Activated CD8-positive, alpha-beta memory T cell treated with anti-CD3 and anti-CD28 coated beads, Interleukin-2, amount 50 U/mL, for 24 hours (primary cell): ENCODE results near the gene MORC3.

ENCODE experiments used
- DNase-seq: peaks from one replicate; pipeline ENCODE4 v3.0.0-alpha.2; 2020; ENCODE audit errors: extremely low read depth

MORC3 gene

DNA sequence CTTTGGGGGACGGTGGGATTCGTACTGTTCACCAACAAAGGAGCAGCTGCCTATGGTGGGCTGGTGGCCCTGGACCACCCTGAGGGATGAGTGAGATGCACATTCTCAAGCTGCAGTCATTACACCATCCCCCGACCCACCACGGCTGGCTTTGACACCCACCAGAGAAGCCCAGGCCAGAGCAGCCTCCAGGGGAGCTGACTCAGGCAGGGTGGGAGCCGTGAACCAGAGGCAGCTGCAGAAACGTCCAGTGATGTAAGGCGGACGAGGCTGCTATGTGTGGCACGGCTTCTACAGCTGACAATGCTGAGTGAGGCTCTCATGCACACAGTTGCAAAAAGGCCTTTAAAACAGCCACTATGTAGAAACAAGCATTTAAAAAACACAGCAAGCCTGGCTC is 105.3 kb downstream of the MORC3 start:
- DNase-seq: no peak
